Endothelial cell of umbilical vein (primary cell): Measurements from ENCODE around the gene ANKRD60. TPM values are rescaled to one million over a fixed set of nuclear protein-coding genes. Genes with fewer than 3 reads are reported as not detected.

Experiments used
- BruUV-seq: library from RNA; stranded (reverse); fragments of 400-500 nt; replicated peaks from 2 replicates; lab custom pipeline; 2021; lab: Mats Ljungman, UMichigan
- CTCF ChIA-PET: fragments of 300-600, 350-600 bp; sonication (Branson Sonifier 250); formaldehyde crosslinking; loops from one replicate; lab custom pipeline; 2021; ENCODE audit warnings: antibody characterized with exemption, inconsistent platforms; lab: Charles Lee
- POLR2A ChIA-PET: fragments of 300-600, 350-600 bp; sonication (Branson Sonifier 250); formaldehyde crosslinking; loops from one replicate; lab custom pipeline; 2021; ENCODE audit warnings: antibody characterized with exemption, inconsistent platforms; lab: Charles Lee
- DNase-seq: peaks from one replicate; pipeline ENCODE4 v3.0.0-alpha.2; 2011; ENCODE audit warnings: low read depth, low spot score
- FAIRE-seq: peaks from 2 replicates; lab custom pipeline; 2011; peaks lifted over from hg19 to GRCh38; lab: Jason Lieb, UNC
- H2AFZ ChIP-seq: 2 replicates; pipeline ENCODE4 v1.6.0; 2012; ENCODE audit warnings: low read depth, low read length, control low read depth, inconsistent platforms
- H3K27ac ChIP-seq: 2 replicates; pipeline ENCODE4 v1.5.1; 2011; ENCODE audit warnings: low read depth, mild to moderate bottlenecking, control low read depth, low read length, moderate library complexity; ENCODE audit not compliant: insufficient read depth
- H3K27me3 ChIP-seq, 2 experiments: 2 replicates each; pipeline versions ENCODE4 v1.6.0 to v1.6.1; 2011; ENCODE audit warnings: low read length in 2 of 2, mixed read lengths in 1 of 2; ENCODE audit not compliant: control insufficient read depth in 2 of 2, insufficient read depth in 2 of 2
- H3K36me3 ChIP-seq, 2 experiments: 2 replicates in 1 of 2; 3 replicates in 1 of 2; pipeline ENCODE4 v1.5.1; 2011; ENCODE audit warnings: low read length in 2 of 2, mild to moderate bottlenecking in 1 of 2, moderate library complexity in 1 of 2; ENCODE audit not compliant: control insufficient read depth in 2 of 2, insufficient read depth in 2 of 2; ENCODE audit errors: extremely low read depth in 1 of 2
- H3K4me1 ChIP-seq: 3 replicates; pipeline ENCODE4 v1.5.1; 2011; ENCODE audit warnings: mild to moderate bottlenecking, low read length; ENCODE audit not compliant: control insufficient read depth, insufficient read depth; ENCODE audit errors: extremely low read depth
- H3K4me2 ChIP-seq: 2 replicates; pipeline ENCODE4 v1.6.1; 2011; ENCODE audit warnings: low read length, control low read depth, mixed read lengths; ENCODE audit not compliant: insufficient read depth
- H3K4me3 ChIP-seq, 3 experiments: fragments of 200-600 bp in 1 of 3; sonication (generic), shearing (Covaris generic) in 1 of 3; replicated peaks in 1 of 3; 2 replicates each; pipeline ENCODE4 v1.5.1; 2011 to 2016; ENCODE audit warnings: control low read depth in 3 of 3, low read length in 3 of 3, mild to moderate bottlenecking in 2 of 3, inconsistent platforms in 1 of 3, low read depth in 1 of 3, moderate library complexity in 1 of 3; ENCODE audit not compliant: insufficient read depth in 1 of 3
- H3K79me2 ChIP-seq: 2 replicates; pipeline ENCODE4 v1.6.0; 2012; ENCODE audit warnings: low read length, inconsistent platforms; ENCODE audit not compliant: control insufficient read depth, insufficient read depth
- H3K9ac ChIP-seq: replicated peaks from 2 replicates; pipeline ENCODE3; 2011; ENCODE audit warnings: low read length, control low read depth; ENCODE audit not compliant: insufficient read depth; ENCODE audit errors: extremely low read depth
- H3K9me1 ChIP-seq: replicated peaks from 3 replicates; pipeline ENCODE4 v1.6.0; 2011; ENCODE audit warnings: mild to moderate bottlenecking, low read length; ENCODE audit not compliant: control insufficient read depth, insufficient read depth; ENCODE audit errors: extremely low read depth
- H3K9me3 ChIP-seq: replicated peaks from 2 replicates; pipeline ENCODE4 v1.5.1; 2012; ENCODE audit warnings: low read length, inconsistent platforms; ENCODE audit not compliant: control insufficient read depth, insufficient read depth
- H4K20me1 ChIP-seq: replicated peaks from 2 replicates; pipeline ENCODE3; 2011; ENCODE audit warnings: mild to moderate bottlenecking, low read length; ENCODE audit not compliant: control insufficient read depth, insufficient read depth; ENCODE audit errors: extremely low read depth
- EZH2 ChIP-seq: IDR thresholded peaks from 2 replicates; pipeline ENCODE4 v1.6.1; 2012; ENCODE audit warnings: borderline replicate concordance, low read depth, mild to moderate bottlenecking, moderate library complexity, low read length, inconsistent platforms; ENCODE audit not compliant: severe bottlenecking
- FOS ChIP-seq: IDR thresholded peaks from 2 replicates; pipeline ENCODE4 v1.6.1; 2011; ENCODE audit warnings: mild to moderate bottlenecking, low read length, moderate library complexity, borderline replicate concordance; ENCODE audit not compliant: insufficient read depth
- GATA2 ChIP-seq: IDR thresholded peaks from 2 replicates; pipeline ENCODE4 v1.7.0; 2011; ENCODE audit warnings: low read depth, mild to moderate bottlenecking, moderate library complexity, mixed read lengths, low read length; ENCODE audit not compliant: insufficient read length, insufficient read depth
- JUN ChIP-seq: IDR thresholded peaks from 2 replicates; pipeline ENCODE4 v1.6.1; 2011; ENCODE audit warnings: borderline replicate concordance, low read depth; ENCODE audit not compliant: insufficient read length, insufficient read depth
- MYC ChIP-seq: IDR thresholded peaks from one replicate; pipeline ENCODE4 v1.6.1; 2011; ENCODE audit warnings: mild to moderate bottlenecking, low read depth, low read length
- POLR2A ChIP-seq: IDR thresholded peaks from 2 replicates; pipeline ENCODE4 v1.6.1; 2012; ENCODE audit warnings: low read depth, mild to moderate bottlenecking, control low read depth, low read length
- POLR2AphosphoS5 ChIP-seq: IDR thresholded peaks from 2 replicates; pipeline ENCODE4 v1.6.1; 2012; ENCODE audit warnings: low read depth, mild to moderate bottlenecking, control low read depth, low read length, moderate library complexity; ENCODE audit not compliant: insufficient read depth
- dilution Hi-C: fragments of 300-500 bp; cut with MboI; formaldehyde crosslinking; loops from one replicate; pipeline ENCODE4 v1.15.0; 2019; ENCODE audit warnings: low sequenced_read_pairs; ENCODE audit not compliant: extremely low pct_ligation_motif_present
- intact Hi-C: fragments of 100-400 bp; cut with micrococcal nuclease; formaldehyde crosslinking; loops from one replicate; pipeline ENCODE4 v1.10.0; 2022
- polyA plus RNA-seq, 4 experiments: library from polyadenylated mRNA; depleted of rRNA in 3 of 4; stranded (reverse) in 3 of 4; unstranded in 1 of 4; fragments of >200 nt; gene quantifications; 2 replicates each; pipeline versions ENCODE4 v1.2.1 to v1.2.3, GENCODE V29; 2011 to 2012; ENCODE audit warnings: missing spikeins in 1 of 4
- total RNA-seq: library from RNA; stranded (reverse); gene quantifications from 2 replicates; pipeline ENCODE4 v1.2.3, GENCODE V29; 2021
- TF ChIP-seq, protein P1 (sequence below): IDR thresholded peaks from 2 replicates; pipeline ENCODE4 v1.6.1; 2011; ENCODE audit not compliant: insufficient read depth, insufficient read length
- TF ChIP-seq, protein P2 (sequence below), 2 donors: IDR thresholded peaks; 1 replicate in 1 of 2; 2 replicates in 1 of 2; pipeline ENCODE4 v1.5.1; 2011; ENCODE audit warnings: low read length in 2 of 2, mild to moderate bottlenecking in 2 of 2, moderate library complexity in 2 of 2, control low read depth in 1 of 2, inconsistent platforms in 1 of 2, low read depth in 1 of 2; ENCODE audit not compliant: insufficient read depth in 1 of 2; ENCODE audit errors: extremely low read depth in 1 of 2

Gene ANKRD60
- total and polyA plus RNA-seq, 2 donors (not counting 3 experiments of a cell fraction or from before 2014, with no cell fraction given), result not detected

DNA sequence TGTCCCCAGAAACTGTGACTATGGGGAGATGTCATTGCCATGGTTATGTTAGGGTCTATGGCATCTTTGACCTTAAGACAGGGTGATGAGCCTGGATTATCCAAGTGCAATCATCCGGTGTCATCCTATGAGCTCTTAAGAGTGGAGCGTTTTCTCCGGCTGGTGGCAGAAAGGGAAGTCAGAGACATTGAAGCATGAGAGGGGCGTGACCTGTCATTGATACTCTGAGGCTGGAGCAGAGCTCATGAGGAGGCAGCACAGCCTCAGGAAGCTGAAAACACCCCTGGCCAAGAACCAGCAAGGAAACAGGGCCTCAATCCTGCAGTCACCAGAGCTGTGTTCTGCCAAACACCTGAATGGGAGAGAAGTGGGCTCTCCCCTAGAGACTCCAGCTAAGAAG, 59.6 kb downstream of the ANKRD60 start:
- FAIRE-seq, result no peak
- no peak overlapping the region for H3K27ac ChIP-seq
- no TSS peak for BruUV-seq
- intact Hi-C loops (no loop called here), dilution Hi-C loops (no loop called here)
- no peaks in the 10 kb centered on the region for H3K9me3 ChIP-seq
- TF ChIP-seq, protein P1, sequence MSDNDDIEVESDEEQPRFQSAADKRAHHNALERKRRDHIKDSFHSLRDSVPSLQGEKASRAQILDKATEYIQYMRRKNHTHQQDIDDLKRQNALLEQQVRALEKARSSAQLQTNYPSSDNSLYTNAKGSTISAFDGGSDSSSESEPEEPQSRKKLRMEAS, result no peak
- TF ChIP-seq POLR2A, result no peak
- no peak for TF ChIP-seq JUN
- no peak for TF ChIP-seq EZH2
- TF ChIP-seq FOS, result no peak
- no peak for TF ChIP-seq GATA2
- TF ChIP-seq POLR2AphosphoS5, result no peak
- TF ChIP-seq, protein P2, sequence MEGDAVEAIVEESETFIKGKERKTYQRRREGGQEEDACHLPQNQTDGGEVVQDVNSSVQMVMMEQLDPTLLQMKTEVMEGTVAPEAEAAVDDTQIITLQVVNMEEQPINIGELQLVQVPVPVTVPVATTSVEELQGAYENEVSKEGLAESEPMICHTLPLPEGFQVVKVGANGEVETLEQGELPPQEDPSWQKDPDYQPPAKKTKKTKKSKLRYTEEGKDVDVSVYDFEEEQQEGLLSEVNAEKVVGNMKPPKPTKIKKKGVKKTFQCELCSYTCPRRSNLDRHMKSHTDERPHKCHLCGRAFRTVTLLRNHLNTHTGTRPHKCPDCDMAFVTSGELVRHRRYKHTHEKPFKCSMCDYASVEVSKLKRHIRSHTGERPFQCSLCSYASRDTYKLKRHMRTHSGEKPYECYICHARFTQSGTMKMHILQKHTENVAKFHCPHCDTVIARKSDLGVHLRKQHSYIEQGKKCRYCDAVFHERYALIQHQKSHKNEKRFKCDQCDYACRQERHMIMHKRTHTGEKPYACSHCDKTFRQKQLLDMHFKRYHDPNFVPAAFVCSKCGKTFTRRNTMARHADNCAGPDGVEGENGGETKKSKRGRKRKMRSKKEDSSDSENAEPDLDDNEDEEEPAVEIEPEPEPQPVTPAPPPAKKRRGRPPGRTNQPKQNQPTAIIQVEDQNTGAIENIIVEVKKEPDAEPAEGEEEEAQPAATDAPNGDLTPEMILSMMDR (IDR thresholded peaks at IDR 0.05; ENCODE audit: extremely low read depth in 1 of 2, insufficient read depth in 1 of 2, low read depth in 1 of 2, low read length in 2 of 2), result no peak
- TF ChIP-seq MYC, result no peak
- no peaks in the 10 kb centered on the region for H4K20me1 ChIP-seq
- ChIA-PET POLR2A (no interaction called here), CTCF (interaction anchor here (2.5 kb wide), 1 partner anchor 11 kb away, joined by 10 read pairs; no protein-coding TSS in a partner anchor)
- no peaks in the 10 kb centered on the region for H3K27me3 ChIP-seq
- no peaks in the 10 kb centered on the region for H3K36me3 ChIP-seq
- no peak overlapping the region for H3K9ac ChIP-seq
- H3K79me2 ChIP-seq, result no peaks in the 10 kb centered on the region
- no peak for DNase-seq
- no peaks in the 10 kb centered on the region for H3K4me1 ChIP-seq
- H3K4me2 ChIP-seq, result no peak overlapping the region
- no peak overlapping the region for H2AFZ ChIP-seq
- H3K9me1 ChIP-seq, result no peaks in the 10 kb centered on the region
- no peak overlapping the region for H3K4me3 ChIP-seq
